Endothelial cell of umbilical vein (primary cell): ENCODE data around the gene RAB40C. TPM values are rescaled to one million over a fixed set of nuclear protein-coding genes. Genes with fewer than 3 reads are reported as not detected.

ENCODE experiments used
- BruUV-seq: library from RNA; stranded (reverse); fragments of 400-500 nt; replicated peaks from 2 replicates; lab custom pipeline; 2021; lab: Mats Ljungman, UMichigan
- CTCF ChIA-PET: fragments of 300-600, 350-600 bp; sonication (Branson Sonifier 250); formaldehyde crosslinking; loops from one replicate; lab custom pipeline; 2021; ENCODE audit warnings: antibody characterized with exemption, inconsistent platforms; lab: Charles Lee
- POLR2A ChIA-PET: fragments of 300-600, 350-600 bp; sonication (Branson Sonifier 250); formaldehyde crosslinking; loops from one replicate; lab custom pipeline; 2021; ENCODE audit warnings: antibody characterized with exemption, inconsistent platforms; lab: Charles Lee
- DNase-seq: peaks from one replicate; pipeline ENCODE4 v3.0.0-alpha.2; 2011; ENCODE audit warnings: low read depth, low spot score
- FAIRE-seq: peaks from 2 replicates; lab custom pipeline; 2011; peaks lifted over from hg19 to GRCh38; lab: Jason Lieb, UNC
- H2AFZ ChIP-seq: 2 replicates; pipeline ENCODE4 v1.6.0; 2012; ENCODE audit warnings: low read depth, low read length, control low read depth, inconsistent platforms
- H3K27ac ChIP-seq: 2 replicates; pipeline ENCODE4 v1.5.1; 2011; ENCODE audit warnings: low read depth, mild to moderate bottlenecking, control low read depth, low read length, moderate library complexity; ENCODE audit not compliant: insufficient read depth
- H3K27me3 ChIP-seq, 2 experiments: 2 replicates each; pipeline versions ENCODE4 v1.6.0 to v1.6.1; 2011; ENCODE audit warnings: low read length in 2 of 2, mixed read lengths in 1 of 2; ENCODE audit not compliant: control insufficient read depth in 2 of 2, insufficient read depth in 2 of 2
- H3K36me3 ChIP-seq, 2 experiments: 2 replicates in 1 of 2; 3 replicates in 1 of 2; pipeline ENCODE4 v1.5.1; 2011; ENCODE audit warnings: low read length in 2 of 2, mild to moderate bottlenecking in 1 of 2, moderate library complexity in 1 of 2; ENCODE audit not compliant: control insufficient read depth in 2 of 2, insufficient read depth in 2 of 2; ENCODE audit errors: extremely low read depth in 1 of 2
- H3K4me1 ChIP-seq: 3 replicates; pipeline ENCODE4 v1.5.1; 2011; ENCODE audit warnings: mild to moderate bottlenecking, low read length; ENCODE audit not compliant: control insufficient read depth, insufficient read depth; ENCODE audit errors: extremely low read depth
- H3K4me2 ChIP-seq: 2 replicates; pipeline ENCODE4 v1.6.1; 2011; ENCODE audit warnings: low read length, control low read depth, mixed read lengths; ENCODE audit not compliant: insufficient read depth
- H3K4me3 ChIP-seq, 3 experiments: fragments of 200-600 bp in 1 of 3; sonication (generic), shearing (Covaris generic) in 1 of 3; replicated peaks in 1 of 3; 2 replicates each; pipeline ENCODE4 v1.5.1; 2011 to 2016; ENCODE audit warnings: control low read depth in 3 of 3, low read length in 3 of 3, mild to moderate bottlenecking in 2 of 3, inconsistent platforms in 1 of 3, low read depth in 1 of 3, moderate library complexity in 1 of 3; ENCODE audit not compliant: insufficient read depth in 1 of 3
- H3K79me2 ChIP-seq: 2 replicates; pipeline ENCODE4 v1.6.0; 2012; ENCODE audit warnings: low read length, inconsistent platforms; ENCODE audit not compliant: control insufficient read depth, insufficient read depth
- H3K9ac ChIP-seq: replicated peaks from 2 replicates; pipeline ENCODE3; 2011; ENCODE audit warnings: low read length, control low read depth; ENCODE audit not compliant: insufficient read depth; ENCODE audit errors: extremely low read depth
- H3K9me1 ChIP-seq: replicated peaks from 3 replicates; pipeline ENCODE4 v1.6.0; 2011; ENCODE audit warnings: mild to moderate bottlenecking, low read length; ENCODE audit not compliant: control insufficient read depth, insufficient read depth; ENCODE audit errors: extremely low read depth
- H3K9me3 ChIP-seq: replicated peaks from 2 replicates; pipeline ENCODE4 v1.5.1; 2012; ENCODE audit warnings: low read length, inconsistent platforms; ENCODE audit not compliant: control insufficient read depth, insufficient read depth
- H4K20me1 ChIP-seq: replicated peaks from 2 replicates; pipeline ENCODE3; 2011; ENCODE audit warnings: mild to moderate bottlenecking, low read length; ENCODE audit not compliant: control insufficient read depth, insufficient read depth; ENCODE audit errors: extremely low read depth
- CTCF ChIP-seq, 2 donors: IDR thresholded peaks; 1 replicate in 1 of 2; 2 replicates in 1 of 2; pipeline ENCODE4 v1.5.1; 2011; ENCODE audit warnings: low read length in 2 of 2, mild to moderate bottlenecking in 2 of 2, moderate library complexity in 2 of 2, control low read depth in 1 of 2, inconsistent platforms in 1 of 2, low read depth in 1 of 2; ENCODE audit not compliant: insufficient read depth in 1 of 2; ENCODE audit errors: extremely low read depth in 1 of 2
- EZH2 ChIP-seq: IDR thresholded peaks from 2 replicates; pipeline ENCODE4 v1.6.1; 2012; ENCODE audit warnings: borderline replicate concordance, low read depth, mild to moderate bottlenecking, moderate library complexity, low read length, inconsistent platforms; ENCODE audit not compliant: severe bottlenecking
- FOS ChIP-seq: IDR thresholded peaks from 2 replicates; pipeline ENCODE4 v1.6.1; 2011; ENCODE audit warnings: mild to moderate bottlenecking, low read length, moderate library complexity, borderline replicate concordance; ENCODE audit not compliant: insufficient read depth
- GATA2 ChIP-seq: IDR thresholded peaks from 2 replicates; pipeline ENCODE4 v1.7.0; 2011; ENCODE audit warnings: low read depth, mild to moderate bottlenecking, moderate library complexity, mixed read lengths, low read length; ENCODE audit not compliant: insufficient read length, insufficient read depth
- JUN ChIP-seq: IDR thresholded peaks from 2 replicates; pipeline ENCODE4 v1.6.1; 2011; ENCODE audit warnings: borderline replicate concordance, low read depth; ENCODE audit not compliant: insufficient read length, insufficient read depth
- MAX ChIP-seq: IDR thresholded peaks from 2 replicates; pipeline ENCODE4 v1.6.1; 2011; ENCODE audit not compliant: insufficient read depth, insufficient read length
- POLR2A ChIP-seq: IDR thresholded peaks from 2 replicates; pipeline ENCODE4 v1.6.1; 2012; ENCODE audit warnings: low read depth, mild to moderate bottlenecking, control low read depth, low read length
- POLR2AphosphoS5 ChIP-seq: IDR thresholded peaks from 2 replicates; pipeline ENCODE4 v1.6.1; 2012; ENCODE audit warnings: low read depth, mild to moderate bottlenecking, control low read depth, low read length, moderate library complexity; ENCODE audit not compliant: insufficient read depth
- dilution Hi-C: fragments of 300-500 bp; cut with MboI; formaldehyde crosslinking; loops from one replicate; pipeline ENCODE4 v1.15.0; 2019; ENCODE audit warnings: low sequenced_read_pairs; ENCODE audit not compliant: extremely low pct_ligation_motif_present
- intact Hi-C: fragments of 100-400 bp; cut with micrococcal nuclease; formaldehyde crosslinking; loops from one replicate; pipeline ENCODE4 v1.10.0; 2022
- polyA plus RNA-seq, 4 experiments: library from polyadenylated mRNA; depleted of rRNA in 3 of 4; stranded (reverse) in 3 of 4; unstranded in 1 of 4; fragments of >200 nt; gene quantifications; 2 replicates each; pipeline versions ENCODE4 v1.2.1 to v1.2.3, GENCODE V29; 2011 to 2012; ENCODE audit warnings: missing spikeins in 1 of 4
- total RNA-seq: library from RNA; stranded (reverse); gene quantifications from 2 replicates; pipeline ENCODE4 v1.2.3, GENCODE V29; 2021

Gene RAB40C
- total and polyA plus RNA-seq, 2 donors (not counting 3 experiments of a cell fraction or from before 2014, with no cell fraction given), result 12.4 to 18.8 TPM

GRCh38 chr16:576823-577201, 13.1 kb upstream of the RAB40C start:
- Histone ChIP-seq H3K4me3 (no peak overlapping the region), H3K36me3 (peaks cover 0 to 16% of the 10 kb centered on the region in 2 experiments), H2AFZ (no peak overlapping the region), H3K4me2 (no peak overlapping the region), H3K4me1 (peaks cover 2% of the 10 kb centered on the region), H4K20me1 (no peaks in the 10 kb centered on the region), H3K9me1 (no peaks in the 10 kb centered on the region), H3K9me3 (no peaks in the 10 kb centered on the region), H3K79me2 (no peaks in the 10 kb centered on the region), H3K27me3 (no peaks in the 10 kb centered on the region), H3K9ac (no peak overlapping the region), H3K27ac (no peak overlapping the region)
- FAIRE-seq (no peak), DNase-seq (no peak)
- TF ChIP-seq JUN (no peak), GATA2 (no peak), MAX (no peak), EZH2 (no peak), POLR2AphosphoS5 (no peak), POLR2A (no peak), FOS (no peak), CTCF (IDR thresholded peaks at IDR 0.05; ENCODE audit: extremely low read depth in 1 of 2, insufficient read depth in 1 of 2, low read depth in 1 of 2, low read length in 2 of 2) (peak in 1 of 2 donors; percentile 20)
- ChIA-PET POLR2A (interaction anchor here (0.5 to 0.7 kb wide), 2 partner anchors 21 to 88 kb away, joined by 4 to 8 read pairs; no protein-coding TSS in a partner anchor), CTCF (interaction anchor here (0.6 to 1.2 kb wide), 8 partner anchors 10 to 151 kb away, joined by 3 to 4 read pairs (median 3); partner anchors contain the start of genes METTL26, NHLRC4 and RAB11FIP3)
- BruUV-seq, result no TSS peak
- intact Hi-C loops, result no loop called here
- dilution Hi-C loops, result no loop called here
